Kidney (tissue), 14 donors: ENCODE data around the gene DNAJC21. TPM values are rescaled to one million over a fixed set of nuclear protein-coding genes. Genes with fewer than 3 reads are reported as not detected.

Experiments used
- DNase-seq, 5 donors: peaks; one replicate each; pipeline ENCODE4 v3.0.0-alpha.2; 2013 to 2020
- FAIRE-seq: peaks from 2 replicates; lab custom pipeline; 2012; peaks lifted over from hg19 to GRCh38; lab: Jason Lieb, UNC
- H3K27ac ChIP-seq, 2 donors: one replicate each; pipeline ENCODE4 v1.7.0; 2013; ENCODE audit warnings: low read depth in 2 of 2, low read length in 2 of 2, inconsistent platforms in 1 of 2
- H3K27me3 ChIP-seq: one replicate; pipeline ENCODE4 v1.7.1; 2013; ENCODE audit warnings: low read length, inconsistent platforms; ENCODE audit not compliant: control insufficient read depth, insufficient read depth
- H3K36me3 ChIP-seq, 3 donors: one replicate each; pipeline versions ENCODE4 v1.7.0 to v1.7.1; 2013; ENCODE audit warnings: low read length in 3 of 3, control low read depth in 1 of 3, inconsistent platforms in 1 of 3; ENCODE audit not compliant: insufficient read depth in 3 of 3, control insufficient read depth in 2 of 3
- H3K4me1 ChIP-seq, 3 donors: one replicate each; pipeline versions ENCODE4 v1.7.0 to v1.7.1; 2013; ENCODE audit warnings: low read length in 3 of 3, inconsistent platforms in 1 of 3, low read depth in 1 of 3; ENCODE audit not compliant: control insufficient read depth in 2 of 3, insufficient read depth in 2 of 3
- H3K4me3 ChIP-seq, 3 donors: one replicate each; pipeline versions ENCODE4 v1.7.0 to v1.8.1; 2013; ENCODE audit warnings: low read length in 3 of 3, control low read depth in 1 of 3, inconsistent platforms in 1 of 3
- H3K9ac ChIP-seq, 3 donors: one replicate each; pipeline versions ENCODE4 v1.7.0 to v1.7.1; 2013; ENCODE audit warnings: low read length in 3 of 3, control low read depth in 1 of 3, inconsistent platforms in 1 of 3
- H3K9me3 ChIP-seq, 3 donors: one replicate each; pipeline versions ENCODE4 v1.7.0 to v1.7.1; 2013; ENCODE audit warnings: low read length in 3 of 3, control low read depth in 1 of 3, inconsistent platforms in 1 of 3; ENCODE audit not compliant: control insufficient read depth in 2 of 3, insufficient read depth in 1 of 3
- CTCF ChIP-seq: IDR thresholded peaks from 3 replicates; pipeline ENCODE4 v1.5.1; 2012; ENCODE audit warnings: mild to moderate bottlenecking, moderate library complexity, borderline replicate concordance; ENCODE audit not compliant: insufficient read depth; ENCODE audit errors: extremely low read depth
- intact Hi-C: fragments of 100-400 bp; cut with DNase I; formaldehyde crosslinking; loops from one replicate; pipeline ENCODE4 v1.11.1; 2022
- polyA plus RNA-seq: library from polyadenylated mRNA; stranded (reverse); fragments of 350-450 nt; fragmentation: Illumina TruSeq; extraction: RNeasy Lipid Tissue Mini Kit (QIAGEN cat#74804); gene quantifications from one replicate; pipeline ENCODE4 v1.2.3, GENCODE V29; 2014; ENCODE audit warnings: low read depth, low replicate concordance; ENCODE audit not compliant: insufficient read depth
- total RNA-seq: library from RNA; stranded (reverse); fragmentation: NEBNext Ultra II Directional; extraction: Animal tissue kit (Norgen Biotek cat#: 25700); gene quantifications from one replicate; pipeline ENCODE4 v1.2.1, GENCODE V29; 2021
- donor health status: control.
- donor health status: control.
- donor health status: control.
- donor health status: control.
- donor health status: control.
- donor health status: DM: yes; HTN: yes; CAD: no.
- donor health status: Normal renal cell carcinoma (clear cell type).

Gene DNAJC21
- total and polyA plus RNA-seq, 2 donors from 2014 or later = 24.5 to 45.0 TPM

- no peak for TF ChIP-seq CTCF
- Histone ChIP-seq H3K27ac (peak overlapping the region in 1 of 2 donors; percentile 2), H3K9ac (no peak overlapping the region), H3K4me1 (no peaks in the 10 kb centered on the region), H3K9me3 (no peaks in the 10 kb centered on the region), H3K27me3 (no peaks in the 10 kb centered on the region), H3K4me3 (no peak overlapping the region), H3K36me3 (peaks cover 5 to 43% (median 9%) of the 10 kb centered on the region in 3 donors)
- FAIRE-seq = no peak
- no peak for DNase-seq
- intact Hi-C loops = no loop called here
Observed at GRCh38 chr5:34923694-34924461, 5.5 kb upstream of the DNAJC21 start.

DNA sequence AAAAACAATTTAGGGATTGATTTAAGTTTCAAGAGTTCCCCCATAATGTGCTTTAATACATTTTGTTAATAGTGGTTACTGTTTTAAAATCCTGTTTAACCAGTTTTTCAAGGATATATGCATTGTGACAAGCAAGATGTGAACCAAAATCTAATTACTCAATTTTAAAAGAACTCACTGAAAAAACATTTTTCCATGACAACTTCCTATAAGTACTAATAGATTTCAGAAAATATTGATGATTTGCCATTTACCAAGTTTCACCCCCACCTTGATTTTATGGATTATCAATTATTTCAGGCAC lies 4.9 kb upstream of the DNAJC21 start:
- Histone ChIP-seq H3K36me3 (peaks cover 5 to 41% (median 9%) of the 10 kb centered on the region in 3 donors), H3K27me3 (no peaks in the 10 kb centered on the region), H3K9ac (no peak overlapping the region), H3K4me3 (no peak overlapping the region), H3K4me1 (no peaks in the 10 kb centered on the region), H3K9me3 (no peaks in the 10 kb centered on the region), H3K27ac (no peak overlapping the region)
- no peak for FAIRE-seq
- no peak for TF ChIP-seq CTCF
- intact Hi-C loops = no loop called here
- DNase-seq = no peak

GRCh38 chr5:34926318-34926888 lies 3.0 kb upstream of the DNAJC21 start:
- intact Hi-C loops = no loop called here
- Histone ChIP-seq H3K27ac (no peak overlapping the region), H3K27me3 (no peaks in the 10 kb centered on the region), H3K36me3 (peaks cover 5 to 26% (median 6%) of the 10 kb centered on the region in 3 donors), H3K9ac (no peak overlapping the region), H3K4me3 (no peak overlapping the region), H3K4me1 (peaks cover 0 to 4% (median 4%) of the 10 kb centered on the region in 3 donors), H3K9me3 (no peaks in the 10 kb centered on the region)
- FAIRE-seq (no peak), DNase-seq (no peak)
- no peak for TF ChIP-seq CTCF
